Activated gamma-delta T cell (primary cell): ENCODE data around the gene OR52E2.
"Not testable (repeated sequence)": the region's sequence is repeated elsewhere in the genome, so short reads cannot be mapped to it uniquely, and the experiment has no call there.

ENCODE experiments used
- DNase-seq: peaks from one replicate; lab custom pipeline; 2025; lab: John Stamatoyannopoulos, UW
- total RNA-seq, 2 donors: gene quantifications; one replicate each; lab custom pipeline; 2026; lab: John Stamatoyannopoulos, UW

Gene OR52E2
- total RNA-seq = 0 to 0.04 reads per million in 2 donors

DNA sequence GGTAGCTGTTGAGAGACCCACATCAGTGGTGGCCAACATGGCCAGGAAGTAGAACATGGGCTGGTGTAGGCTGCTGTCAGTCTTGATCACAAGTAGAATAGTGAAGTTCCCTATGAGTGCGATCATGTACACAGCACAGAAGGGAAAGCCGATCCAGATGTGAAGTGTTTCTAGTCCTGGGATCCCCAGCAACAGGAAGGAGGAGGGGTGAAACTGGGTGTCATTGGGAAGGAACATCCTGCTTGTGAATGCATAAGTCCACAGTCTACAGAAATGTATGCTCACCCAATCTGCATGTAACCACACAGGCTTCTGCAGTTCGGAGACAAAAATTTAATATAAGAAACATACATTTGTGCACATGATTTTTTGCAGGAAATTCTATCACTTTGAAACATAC is at the start of gene OR52E2:
Gene OR52E2, minus strand, starts transcription at position 237 of the 400 bp plus-strand sequence. Its CDS starts 0 bp downstream, at position 237.
- no peak for DNase-seq

GRCh38 chr11:5107285-5107684 is 47.9 kb upstream of the OR52E2 start:
- no peak for DNase-seq

GRCh38 chr11:5103066-5103465 is 43.6 kb upstream of the OR52E2 start:
- DNase-seq = no peak

DNA sequence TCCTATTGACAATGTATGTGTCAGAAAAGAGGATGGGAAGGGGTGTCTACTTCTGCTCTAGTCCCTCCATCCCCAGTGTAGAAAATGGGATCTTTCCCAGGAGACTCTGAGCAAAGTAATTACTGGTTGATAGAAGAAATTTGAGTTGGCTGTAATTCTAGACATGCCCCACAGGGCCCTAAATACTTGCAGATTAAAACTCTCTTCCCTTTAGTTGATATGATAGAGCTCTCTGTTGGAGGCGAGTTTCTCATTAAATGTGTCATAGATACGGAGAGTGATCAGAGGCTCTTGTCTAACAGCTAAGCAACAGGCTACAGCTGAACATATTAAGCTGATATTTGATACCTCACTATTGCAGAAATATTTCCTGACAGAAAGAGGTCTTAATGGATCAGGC is 42.8 kb upstream of the OR52E2 start:
- no peak for DNase-seq

- no peak for DNase-seq
Measured at GRCh38 chr11:5096011-5096410, 36.6 kb upstream of the OR52E2 start.

- no peak for DNase-seq
Measured at GRCh38 chr11:5092821-5093585, 33.6 kb upstream of the OR52E2 start.

GRCh38 chr11:5090668-5091067 is 31.2 kb upstream of the OR52E2 start:
- no peak for DNase-seq

- no peak for DNase-seq
Measured at GRCh38 chr11:5088556-5088955, 29.1 kb upstream of the OR52E2 start.

- DNase-seq = no peak
Measured at GRCh38 chr11:5083602-5084001, 24.2 kb upstream of the OR52E2 start.

GRCh38 chr11:5081405-5081804 is 22.0 kb upstream of the OR52E2 start:
- no peak for DNase-seq

DNA sequence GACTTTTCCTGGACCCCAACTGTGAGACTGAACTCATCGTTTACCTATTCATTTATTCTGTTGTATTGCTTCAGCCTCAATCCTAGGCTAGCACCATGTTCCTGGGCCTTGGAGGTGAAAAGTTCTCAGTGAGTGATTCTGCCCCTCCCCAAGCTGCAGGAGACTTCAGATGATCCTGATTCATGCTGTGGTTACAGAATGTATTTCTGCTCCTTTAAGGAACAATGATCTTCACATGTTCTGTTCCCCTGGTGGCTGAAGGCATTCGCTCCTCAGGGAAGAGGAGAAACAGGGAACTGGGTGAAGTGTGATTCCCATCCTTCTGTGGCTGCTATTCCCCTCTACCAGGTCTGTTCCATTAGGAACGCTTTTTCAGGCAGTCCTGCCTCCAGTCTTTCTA is 12.4 kb upstream of the OR52E2 start:
- DNase-seq = no peak

DNA sequence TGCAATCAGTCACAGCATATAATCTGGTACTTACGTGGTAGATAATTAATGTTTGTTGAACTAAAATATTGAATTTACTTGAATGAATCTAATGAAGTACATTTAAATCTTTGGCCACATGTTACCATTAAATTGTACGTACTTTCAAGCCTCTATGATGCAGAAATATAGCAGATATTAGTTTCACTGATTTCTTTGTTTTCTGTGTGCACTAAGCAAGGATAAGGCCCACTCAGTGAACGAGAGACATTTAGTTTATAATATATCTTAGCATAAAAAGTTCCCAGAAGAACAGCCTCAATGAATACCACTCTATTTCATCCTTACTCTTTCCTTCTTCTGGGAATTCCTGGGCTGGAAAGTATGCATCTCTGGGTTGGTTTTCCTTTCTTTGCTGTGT is 9.8 kb upstream of the OR52E2 start, which contains the start of gene OR52E1:
Gene OR52E1, plus strand, starts transcription at position 301 of the 400 bp plus-strand sequence.
- no peak for DNase-seq

DNA sequence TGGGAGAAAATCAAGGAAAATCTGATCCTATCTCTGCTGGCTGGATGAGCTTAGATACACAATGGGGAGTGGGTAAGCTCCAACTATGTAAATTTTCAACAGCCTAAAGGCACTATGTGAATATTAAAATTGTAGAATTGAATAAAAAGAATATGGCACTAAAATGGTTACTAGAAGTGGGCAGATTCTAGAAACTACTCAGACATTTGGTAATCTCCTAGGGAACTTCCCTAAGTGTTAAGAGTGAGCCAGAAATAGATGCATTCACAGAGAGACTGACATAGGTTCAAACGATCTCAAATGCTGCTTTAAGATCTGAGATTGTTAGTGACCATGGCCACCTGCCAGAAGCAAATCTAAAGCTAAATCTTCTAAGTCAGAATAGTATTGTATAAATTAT is 5.6 kb upstream of the OR52E2 start:
- no peak for DNase-seq

DNA sequence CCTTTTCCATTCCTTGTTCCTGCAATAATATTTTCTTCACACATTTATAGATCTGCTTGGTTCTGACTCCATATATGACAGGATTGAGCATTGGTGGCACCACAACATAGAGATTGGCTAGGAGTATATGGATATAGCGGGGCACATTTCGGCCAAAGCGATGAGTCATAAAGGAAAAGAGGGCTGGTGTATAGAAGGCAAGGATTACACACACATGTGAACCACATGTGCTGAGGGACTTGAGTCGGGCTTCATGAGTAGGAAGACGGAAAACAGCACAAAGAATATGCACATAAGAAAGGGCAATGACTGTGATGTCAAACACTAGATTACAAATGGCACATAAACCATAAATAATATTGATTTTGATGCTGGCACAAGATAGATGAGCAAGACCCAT is 748 bp downstream of the OR52E2 start:
- not testable (repeated sequence) for DNase-seq

DNA sequence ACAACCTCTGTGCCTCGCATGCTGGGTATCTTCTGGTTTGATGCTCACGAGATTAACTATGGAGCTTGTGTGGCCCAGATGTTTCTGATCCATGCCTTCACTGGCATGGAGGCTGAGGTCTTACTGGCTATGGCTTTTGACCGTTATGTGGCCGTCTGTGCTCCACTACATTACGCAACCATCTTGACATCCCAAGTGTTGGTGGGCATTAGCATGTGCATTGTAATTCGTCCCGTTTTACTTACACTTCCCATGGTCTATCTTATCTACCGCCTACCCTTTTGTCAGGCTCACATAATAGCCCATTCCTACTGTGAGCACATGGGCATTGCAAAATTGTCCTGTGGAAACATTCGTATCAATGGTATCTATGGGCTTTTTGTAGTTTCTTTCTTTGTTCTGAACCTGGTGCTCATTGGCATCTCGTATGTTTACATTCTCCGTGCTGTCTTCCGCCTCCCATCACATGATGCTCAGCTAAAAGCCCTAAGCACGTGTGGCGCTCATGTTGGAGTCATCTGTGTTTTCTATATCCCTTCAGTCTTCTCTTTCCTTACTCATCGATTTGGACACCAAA is 12.6 kb downstream of the OR52E2 start:
- no peak for DNase-seq

DNA sequence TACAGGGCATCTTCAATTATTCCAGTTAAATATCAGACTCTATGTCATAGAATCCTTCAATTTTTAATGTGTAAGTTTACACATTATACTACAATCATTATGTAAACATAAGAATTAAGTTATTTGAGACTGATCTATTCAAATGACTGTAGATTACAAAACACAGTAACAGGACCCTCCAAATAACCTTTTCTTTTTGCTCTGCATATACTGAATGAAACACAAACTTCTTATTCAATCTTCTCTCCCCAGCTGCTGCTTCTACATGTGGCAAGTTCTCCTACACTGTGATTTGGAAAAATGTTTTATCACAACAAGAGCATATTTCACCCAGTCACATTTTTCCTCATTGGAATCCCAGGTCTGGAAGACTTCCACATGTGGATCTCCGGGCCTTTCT is 13.2 kb downstream of the OR52E2 start, which contains the start of gene OR52J3:
Gene OR52J3, plus strand, starts transcription at position 301 of the 400 bp plus-strand sequence. Its CDS starts 0 bp downstream, at position 301.
- DNase-seq = no peak

GRCh38 chr11:5043380-5043779 is 16.0 kb downstream of the OR52E2 start:
- no peak for DNase-seq

GRCh38 chr11:5042091-5042490 is 17.3 kb downstream of the OR52E2 start:
- DNase-seq = no peak

- no peak for DNase-seq
Measured at GRCh38 chr11:5040876-5041275, 18.6 kb downstream of the OR52E2 start.

DNA sequence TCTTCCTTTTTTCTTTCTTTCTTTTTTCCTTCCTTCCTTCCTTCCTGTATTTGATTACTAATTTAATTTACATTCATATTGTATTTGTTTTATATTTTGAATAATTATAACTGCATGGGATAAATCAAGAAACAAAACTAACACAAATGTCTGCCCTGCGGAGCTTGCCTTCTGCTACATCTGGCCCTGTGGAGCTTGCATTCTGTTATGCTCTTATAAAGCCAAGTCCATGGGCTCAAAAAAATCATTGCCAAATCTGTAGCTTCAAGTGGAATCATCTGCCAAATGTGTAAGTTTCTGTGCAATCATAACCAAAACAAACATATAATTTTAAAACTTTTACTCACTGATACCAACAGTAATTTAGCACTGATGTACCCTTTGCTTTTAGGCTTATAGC is 21.1 kb downstream of the OR52E2 start:
- no peak for DNase-seq

DNA sequence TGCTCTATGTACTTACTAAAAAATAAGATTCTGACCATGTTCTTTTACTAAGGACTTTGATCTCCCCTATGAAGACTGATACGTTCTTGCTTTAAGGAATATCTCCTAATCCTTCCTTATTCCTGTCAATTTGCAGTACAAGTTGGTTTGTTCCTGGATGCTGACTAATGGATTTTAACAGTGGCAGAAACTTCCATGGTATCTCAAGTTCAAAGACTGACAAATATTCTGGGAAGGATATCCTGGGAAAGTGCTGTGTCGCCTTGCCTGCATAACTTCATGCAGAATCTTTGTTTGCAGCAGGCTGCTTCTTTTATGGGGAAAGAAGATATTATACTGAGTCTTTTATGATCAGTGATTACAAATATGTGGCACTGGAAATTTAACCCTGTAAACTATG is 21.5 kb downstream of the OR52E2 start:
- DNase-seq = no peak

DNA sequence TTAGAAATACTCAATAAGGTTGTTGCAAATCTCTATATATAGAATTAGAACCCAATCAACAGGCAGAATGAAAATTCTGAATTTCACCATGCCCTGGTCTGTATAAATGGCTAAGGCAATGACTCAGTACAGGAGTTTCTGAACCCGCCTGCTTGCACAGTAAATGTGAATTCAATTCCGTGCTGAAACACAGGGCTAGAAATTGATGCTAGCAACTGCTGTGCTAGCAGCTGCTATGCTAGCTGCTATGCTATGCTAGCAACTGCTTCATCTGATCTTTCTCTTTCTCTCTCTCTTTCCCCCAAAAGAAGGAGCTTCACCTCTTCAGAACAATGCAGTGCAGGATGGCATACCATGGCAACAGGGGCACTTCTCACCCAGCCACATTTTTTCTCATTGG is 22.8 kb downstream of the OR52E2 start:
- DNase-seq = no peak

DNA sequence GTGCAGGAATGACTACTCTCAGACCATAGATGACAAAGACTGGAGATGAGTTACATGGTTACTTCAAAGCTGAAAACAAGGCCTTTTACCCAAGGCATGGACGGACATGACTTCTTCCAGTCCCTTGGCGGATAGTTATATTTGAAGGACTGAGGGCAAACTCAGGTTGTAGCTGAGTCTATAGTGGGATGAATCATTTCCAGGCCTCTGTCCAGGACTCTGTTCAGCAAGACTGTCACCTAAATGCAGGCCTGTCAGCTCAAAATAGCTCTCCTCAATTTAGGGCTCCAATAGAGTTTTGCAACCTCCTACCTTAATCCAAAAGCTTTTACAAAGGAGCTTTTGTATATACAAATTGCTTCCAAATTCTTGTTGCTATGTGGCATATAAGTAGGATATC is 37.4 kb downstream of the OR52E2 start:
- no peak for DNase-seq
